Activated naive CD8-positive, alpha-beta T cell treated with anti-CD3 and anti-CD28 coated beads, Interleukin-2, amount 50 U/mL, for 16 hours (primary cell): ENCODE results near the gene BBLN.

Source experiments
- DNase-seq: peaks from one replicate; pipeline ENCODE4 v3.0.0-alpha.2; 2020; ENCODE audit warnings: low read depth, low spot score

BBLN gene

GRCh38 chr9:128190013-128190412, 29.9 kb downstream of the BBLN start:
- no peak for DNase-seq

- no peak for DNase-seq
Measured at GRCh38 chr9:128190516-128191405, 30.7 kb downstream of the BBLN start.

DNA sequence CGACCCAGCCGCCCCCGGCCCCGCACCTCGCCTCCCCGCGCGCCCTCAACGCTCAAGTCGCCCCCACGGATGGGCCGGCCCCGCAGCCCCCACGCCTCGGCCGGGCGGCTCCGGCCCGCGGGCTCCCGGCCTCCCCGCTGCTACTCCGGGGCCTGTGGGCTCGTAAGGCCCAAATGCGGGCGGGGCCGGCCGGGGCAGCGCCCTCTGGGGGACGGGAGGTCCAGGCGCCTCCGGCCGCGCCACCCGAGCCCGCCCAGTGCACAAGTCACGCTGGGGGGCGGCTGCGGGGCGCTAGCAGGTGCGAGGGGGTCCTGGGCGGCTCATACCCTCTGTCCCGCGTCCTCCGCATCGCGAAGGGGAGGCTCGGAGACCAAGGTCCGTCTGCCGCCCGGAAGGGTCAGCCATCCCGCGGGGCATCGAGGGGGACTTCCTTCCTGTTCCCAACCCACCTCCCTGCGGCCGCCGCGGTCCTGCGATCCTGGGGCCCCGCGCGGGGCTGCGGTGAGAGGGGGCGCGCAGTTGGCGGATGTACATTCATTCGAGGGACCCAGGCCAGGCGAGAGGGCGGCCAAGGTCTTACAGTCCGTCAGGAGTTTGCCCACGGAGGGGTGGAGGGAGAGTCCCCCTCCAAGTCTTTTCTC, 31.5 kb downstream of the BBLN start, which contains the start of gene CIZ1:
TSS of gene CIZ1 (minus strand) at position 167 of the 641 bp plus-strand sequence. CDS start 715 bp downstream, outside the sequence.
- peak; percentile 49 for DNase-seq

DNA sequence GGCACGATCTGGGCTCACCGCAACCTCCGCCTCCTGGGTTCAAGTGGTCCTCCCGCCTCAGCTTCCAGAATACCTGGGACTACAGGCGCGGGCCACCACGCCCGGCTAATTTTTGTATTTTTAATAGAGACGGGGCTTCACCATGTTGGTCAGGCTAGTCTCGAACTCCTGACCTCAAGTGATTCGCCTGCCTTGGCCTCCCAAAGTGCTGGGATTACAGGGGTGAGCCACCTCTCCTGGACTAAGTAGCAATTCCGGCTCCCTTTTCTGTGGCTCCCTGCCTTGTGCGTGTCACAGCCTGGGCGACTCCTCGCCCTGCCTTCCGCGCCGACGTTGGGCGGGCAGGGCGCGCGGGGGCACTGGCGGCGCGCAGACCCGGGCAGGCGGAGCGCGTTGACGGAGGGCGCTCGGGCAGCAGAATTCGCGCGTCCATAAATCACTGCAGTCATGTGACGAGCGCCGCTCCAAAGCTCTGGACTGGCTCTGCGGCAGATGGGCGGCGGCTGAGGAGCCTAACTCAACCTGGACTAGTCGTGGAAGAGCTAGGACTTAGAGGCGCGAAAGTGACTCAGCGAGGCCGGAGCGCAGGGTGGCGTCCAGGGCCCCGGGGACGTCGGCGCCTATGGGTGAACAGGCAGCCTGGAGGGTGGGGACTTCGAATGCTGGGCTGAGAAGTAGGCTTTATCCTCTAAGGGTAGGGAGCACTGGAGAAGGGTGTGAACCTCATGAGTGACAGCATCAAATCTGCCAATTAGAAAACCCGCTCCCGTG, 32.7 kb downstream of the BBLN start:
- no peak for DNase-seq

- DNase-seq: no peak
Measured at GRCh38 chr9:128193469-128194096, 33.5 kb downstream of the BBLN start.

DNA sequence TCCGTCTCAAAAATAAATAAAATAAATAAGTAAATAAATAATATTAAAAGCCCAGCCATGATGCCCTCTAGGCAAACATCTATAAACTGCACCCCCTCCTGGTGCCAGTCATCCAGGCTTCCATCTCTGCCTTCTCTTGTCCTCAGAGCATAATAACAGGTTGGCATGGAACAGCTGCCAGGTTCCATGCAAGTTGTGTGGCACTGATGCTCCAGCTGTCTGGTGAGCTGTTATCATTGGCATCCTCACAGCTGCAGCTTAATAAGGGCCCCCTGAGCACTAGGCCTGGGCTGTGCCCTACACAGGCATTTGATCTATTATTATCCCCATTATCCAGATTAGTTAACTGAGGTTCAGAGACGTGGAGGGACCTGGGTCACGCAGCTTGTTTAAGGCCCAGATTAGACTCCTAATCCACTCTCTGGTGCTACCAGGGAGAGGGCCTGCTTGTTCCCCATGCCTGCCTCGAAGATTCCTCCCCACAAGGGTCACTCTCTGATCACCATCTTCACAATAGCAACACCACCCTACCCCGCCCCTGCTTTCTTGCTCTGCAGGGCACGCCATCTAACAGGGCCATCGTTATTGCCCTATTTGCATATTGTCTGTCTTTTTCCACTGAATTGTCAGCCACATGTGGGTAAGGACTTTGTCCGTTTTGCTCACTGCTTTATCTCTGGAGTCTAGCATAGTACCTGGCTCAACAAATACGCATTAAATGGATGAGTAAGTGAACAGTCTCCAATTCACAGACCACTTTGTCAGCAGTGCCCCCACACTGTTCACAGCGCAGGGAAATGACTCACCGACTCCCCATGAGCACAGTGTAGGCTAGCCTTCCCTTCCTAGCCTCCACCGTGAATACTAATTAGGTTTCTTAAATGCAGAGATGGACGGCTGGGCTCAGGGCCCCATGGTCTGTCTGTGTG, 41.6 kb downstream of the BBLN start:
- DNase-seq: no peak

DNA sequence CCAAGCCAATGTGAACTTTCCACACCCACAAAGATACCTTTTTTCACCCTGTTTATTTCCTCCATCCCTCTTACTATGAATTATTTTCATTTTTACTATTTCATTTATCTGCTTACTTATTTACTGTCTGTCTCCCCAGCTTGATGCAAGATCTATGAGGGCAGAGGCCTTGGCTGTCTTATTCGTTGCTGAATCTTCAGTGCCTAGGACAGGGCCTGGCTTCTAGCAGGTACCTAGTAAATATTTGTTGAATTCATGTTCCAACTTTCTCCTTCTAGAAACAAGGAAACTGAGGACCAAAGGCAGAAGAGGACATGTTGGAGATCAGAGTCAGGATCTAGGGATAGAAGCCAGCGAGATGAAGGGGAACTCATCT, 42.6 kb downstream of the BBLN start:
- DNase-seq: no peak

- DNase-seq: peak; percentile 31
Measured at GRCh38 chr9:128203024-128203706, 43.1 kb downstream of the BBLN start, which contains the start of gene DNM1. Gene DNM1 (plus strand): TSS chr9:128203379. CDS start chr9:128203471, 92 bp downstream.

GRCh38 chr9:128203707-128204551, 43.9 kb downstream of the BBLN start:
- DNase-seq: no peak

DNA sequence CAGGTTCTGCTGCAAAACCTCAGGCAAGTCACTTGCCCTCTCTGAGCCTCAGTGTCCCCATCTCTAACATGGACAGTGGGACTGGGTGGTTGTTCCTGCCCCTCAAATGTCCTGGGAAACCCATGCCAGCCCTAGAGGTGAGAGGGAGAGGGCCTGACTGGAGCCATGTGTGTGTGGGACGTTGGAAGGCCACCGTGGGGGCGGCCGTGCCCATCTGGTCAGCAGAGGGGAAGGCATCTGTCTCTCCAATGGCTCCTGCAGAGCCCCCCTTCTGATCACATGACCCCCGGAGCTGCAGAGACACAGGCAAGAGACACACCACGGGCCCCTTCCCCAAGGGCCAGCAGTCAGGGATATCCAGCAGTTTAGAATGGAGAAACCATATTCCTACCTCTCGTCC, 44.8 kb downstream of the BBLN start:
- no peak for DNase-seq

GRCh38 chr9:128205296-128205944, 45.4 kb downstream of the BBLN start:
- DNase-seq: no peak

DNA sequence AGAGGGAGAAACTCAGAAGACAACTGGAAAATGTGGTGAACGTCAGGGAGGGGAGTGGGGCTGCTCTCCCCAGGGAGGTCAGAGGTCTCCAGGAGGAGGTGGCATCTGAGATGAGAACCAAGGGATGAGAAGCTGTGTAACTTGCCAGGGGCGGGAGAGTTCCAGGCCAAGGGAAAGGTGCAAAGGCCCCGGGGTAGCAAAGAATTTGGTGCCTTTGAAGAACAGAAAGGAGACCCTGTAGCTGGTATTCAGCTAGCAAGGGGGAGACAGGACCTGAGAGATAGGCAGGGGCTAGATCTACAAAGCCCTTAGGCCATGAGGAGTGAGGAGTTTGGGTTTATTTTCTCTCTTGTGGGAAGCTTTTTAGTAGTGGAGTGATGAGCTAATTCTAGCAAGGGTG, 46.4 kb downstream of the BBLN start:
- DNase-seq: no peak

- DNase-seq: no peak
Measured at GRCh38 chr9:128206916-128207910, 47.1 kb downstream of the BBLN start.

GRCh38 chr9:128208386-128208785, 48.3 kb downstream of the BBLN start:
- no peak for DNase-seq

GRCh38 chr9:128208946-128209669, 49.0 kb downstream of the BBLN start:
- DNase-seq: no peak

- no peak for DNase-seq
Measured at GRCh38 chr9:128211186-128211980, 51.3 kb downstream of the BBLN start.
